Liver (tissue), 3 donors: ENCODE results near the gene ADTRP.

ENCODE experiments used
- ATF3 ChIP-seq: IDR thresholded peaks from 2 replicates; pipeline ENCODE4 v1.6.1; 2016; ENCODE audit warnings: antibody characterized with exemption
- CTCF ChIP-seq: fragments of 150-350 bp; IDR thresholded peaks from 2 replicates; pipeline ENCODE4 v1.5.1; 2017; ENCODE audit warnings: improper control_type of control experiment, low read depth, low read length; ENCODE audit not compliant: missing input control
- EGR1 ChIP-seq, 2 donors: IDR thresholded peaks; 2 replicates each; pipeline ENCODE4 v1.6.1; 2016 to 2018; ENCODE audit warnings: antibody characterized with exemption in 2 of 2, low read depth in 2 of 2
- JUND ChIP-seq, 2 donors: IDR thresholded peaks; 2 replicates each; pipeline ENCODE4 v1.6.1; 2016; ENCODE audit warnings: antibody characterized with exemption in 2 of 2
- REST ChIP-seq: IDR thresholded peaks from 2 replicates; pipeline ENCODE4 v1.6.1; 2016; ENCODE audit warnings: antibody characterized with exemption, mild to moderate bottlenecking
- SP1 ChIP-seq: IDR thresholded peaks from 2 replicates; pipeline ENCODE4 v1.6.1; 2018; ENCODE audit warnings: antibody characterized with exemption, mild to moderate bottlenecking
- YY1 ChIP-seq: IDR thresholded peaks from 2 replicates; pipeline ENCODE4 v1.6.1; 2016; ENCODE audit warnings: antibody characterized with exemption, mild to moderate bottlenecking
- donor health status: healthy.
- donor health status: healthy.

- no peak for TF ChIP-seq CTCF
- no peak for TF ChIP-seq YY1
- no peak for TF ChIP-seq REST
- no peak for TF ChIP-seq EGR1 (IDR thresholded peaks at IDR 0.05; ENCODE audit: low read depth in 2 of 2)
- TF ChIP-seq JUND (IDR thresholded peaks at IDR 0.05): no peak
- TF ChIP-seq SP1: no peak
- no peak for TF ChIP-seq ATF3
Observed at GRCh38 chr6:11793277-11793676, 14.7 kb upstream of the ADTRP start.
